BLaER1 (cell line): ENCODE results near the gene MAP2K7.
"Not testable (repeated sequence)": the region's sequence is repeated elsewhere in the genome, so short reads cannot be mapped to it uniquely, and the experiment has no call there.

ENCODE experiments used
- H3K27ac ChIP-seq: shearing (Covaris generic); formaldehyde crosslinking; 2 replicates; pipeline ENCODE4 v1.8.1; 2022
- H3K27me3 ChIP-seq: shearing (Covaris generic); formaldehyde crosslinking; 2 replicates; pipeline ENCODE4 v1.8.1; 2022
- H3K36me3 ChIP-seq: shearing (Covaris generic); formaldehyde crosslinking; 2 replicates; pipeline ENCODE4 v1.8.1; 2022
- H3K4me1 ChIP-seq: shearing (Covaris generic); formaldehyde crosslinking; 2 replicates; pipeline ENCODE4 v1.8.1; 2022
- H3K4me2 ChIP-seq: shearing (Covaris generic); formaldehyde crosslinking; 2 replicates; pipeline ENCODE4 v1.8.1; 2022
- H3K4me3 ChIP-seq: shearing (Covaris generic); formaldehyde crosslinking; 2 replicates; pipeline ENCODE4 v1.8.1; 2022
- H3K9ac ChIP-seq: shearing (Covaris generic); formaldehyde crosslinking; 2 replicates; pipeline ENCODE4 v1.8.1; 2022
- H3K9me3 ChIP-seq: shearing (Covaris generic); formaldehyde crosslinking; 2 replicates; pipeline ENCODE4 v1.8.1; 2022
- H4K20me1 ChIP-seq: shearing (Covaris generic); formaldehyde crosslinking; 2 replicates; pipeline ENCODE4 v1.8.1; 2022
- Cebpa-rat ChIP-seq: shearing (Covaris generic); IDR thresholded peaks from 2 replicates; pipeline ENCODE4 v1.8.1; 2022

Gene MAP2K7

GRCh38 chr19:7924241-7924640 lies 20.6 kb downstream of the MAP2K7 start:
- H3K4me3 ChIP-seq, result no peak overlapping the region
- no peak for TF ChIP-seq Cebpa-rat
- H3K9ac ChIP-seq, result no peak overlapping the region
- H3K4me1 ChIP-seq, result peaks cover 51% of the 10 kb centered on the region
- H3K27ac ChIP-seq, result no peak overlapping the region
- peaks cover 7% of the 10 kb centered on the region for H3K27me3 ChIP-seq
- H3K4me2 ChIP-seq, result peak overlapping the region; percentile 97
- peaks cover 28% of the 10 kb centered on the region for H3K36me3 ChIP-seq
- H4K20me1 ChIP-seq, result peaks cover 75% of the 10 kb centered on the region
- no peaks in the 10 kb centered on the region for H3K9me3 ChIP-seq

- H3K9ac ChIP-seq, result peak overlapping the region; percentile 71; the same call in 1 of the 2 replicates
Observed at GRCh38 chr19:7924651-7925170, 21.0 kb downstream of the MAP2K7 start.

GRCh38 chr19:7925171-7925851 lies 21.6 kb downstream of the MAP2K7 start:
- Histone ChIP-seq H3K9ac (peak overlapping the region; percentile 71), H3K27me3 (no peaks in the 10 kb centered on the region), H3K9me3 (no peaks in the 10 kb centered on the region), H3K27ac (peak overlapping the region; percentile 63; the same call in 1 of the 2 replicates), H3K4me2 (peak overlapping the region; percentile 97), H3K36me3 (peaks cover 31% of the 10 kb centered on the region), H3K4me1 (peaks cover 53% of the 10 kb centered on the region), H4K20me1 (peaks cover 78% of the 10 kb centered on the region), H3K4me3 (peak overlapping the region; percentile 70)
- no peak for TF ChIP-seq Cebpa-rat

More at GRCh38 chr19:7924651-7925170, 21.0 kb downstream of the MAP2K7 start:
- H3K27ac ChIP-seq, result no peak overlapping the region
- peaks cover 28% of the 10 kb centered on the region for H3K36me3 ChIP-seq
- H3K4me2 ChIP-seq, result peak overlapping the region; percentile 97
- peaks cover 51% of the 10 kb centered on the region for H3K4me1 ChIP-seq
- TF ChIP-seq Cebpa-rat, result no peak
- H4K20me1 ChIP-seq, result peaks cover 75% of the 10 kb centered on the region
- no peaks in the 10 kb centered on the region for H3K9me3 ChIP-seq
- H3K4me3 ChIP-seq, result peak overlapping the region; percentile 70
- peaks cover 3% of the 10 kb centered on the region for H3K27me3 ChIP-seq

GRCh38 chr19:7926021-7926726 lies 22.5 kb downstream of the MAP2K7 start, which contains the start of gene CTXN1:
CTXN1 (minus strand) TSS chr19:7926135; CDS start chr19:7925538, 597 bp downstream.
- H3K27ac ChIP-seq, result peak within 1 kb of the TSS; percentile 63; the same call in 1 of the 2 replicates

GRCh38 chr19:7926727-7927604 lies 23.3 kb downstream of the MAP2K7 start:
- Histone ChIP-seq H3K9ac (no peak overlapping the region), H3K4me2 (peak overlapping the region; percentile 88; the same call in 1 of the 2 replicates), H3K9me3 (no peaks in the 10 kb centered on the region), H3K4me1 (peaks cover 58% of the 10 kb centered on the region), H3K4me3 (no peak overlapping the region), H4K20me1 (peaks cover 82% of the 10 kb centered on the region), H3K27me3 (no peaks in the 10 kb centered on the region), H3K27ac (no peak overlapping the region), H3K36me3 (peaks cover 43% of the 10 kb centered on the region)
- TF ChIP-seq Cebpa-rat, result no peak

More at GRCh38 chr19:7926021-7926726, 22.5 kb downstream of the MAP2K7 start, which contains the start of gene CTXN1:
- Histone ChIP-seq H3K4me2 (peak within 1 kb of the TSS; percentile 97), H3K9me3 (no peaks in the 10 kb centered on the region), H3K36me3 (peaks cover 40% of the 10 kb centered on the region), H3K4me1 (peaks cover 59% of the 10 kb centered on the region), H4K20me1 (peaks cover 82% of the 10 kb centered on the region), H3K27me3 (no peaks in the 10 kb centered on the region), H3K9ac (peak within 1 kb of the TSS; percentile 71), H3K4me3 (peak within 1 kb of the TSS; percentile 70)
- TF ChIP-seq Cebpa-rat, result no peak

GRCh38 chr19:7927605-7928333 lies 24.1 kb downstream of the MAP2K7 start:
- H3K4me1 ChIP-seq, result peaks cover 57% of the 10 kb centered on the region
- H3K27ac ChIP-seq, result no peak overlapping the region
- no peaks in the 10 kb centered on the region for H3K27me3 ChIP-seq
- peaks cover 81% of the 10 kb centered on the region for H4K20me1 ChIP-seq
- H3K9me3 ChIP-seq, result no peaks in the 10 kb centered on the region
- H3K4me3 ChIP-seq, result no peak overlapping the region
- H3K9ac ChIP-seq, result no peak overlapping the region
- H3K36me3 ChIP-seq, result peaks cover 43% of the 10 kb centered on the region
- TF ChIP-seq Cebpa-rat, result no peak
- no peak overlapping the region for H3K4me2 ChIP-seq

- Histone ChIP-seq H3K4me1 (peaks cover 54% of the 10 kb centered on the region), H3K9ac (no peak overlapping the region), H3K36me3 (peaks cover 43% of the 10 kb centered on the region), H3K4me2 (no peak overlapping the region), H3K27ac (no peak overlapping the region), H3K27me3 (no peaks in the 10 kb centered on the region), H4K20me1 (peaks cover 79% of the 10 kb centered on the region), H3K4me3 (no peak overlapping the region), H3K9me3 (no peaks in the 10 kb centered on the region)
- no peak for TF ChIP-seq Cebpa-rat
Observed at GRCh38 chr19:7928334-7928706, 24.6 kb downstream of the MAP2K7 start.

- Histone ChIP-seq H3K4me1 (peaks cover 47% of the 10 kb centered on the region), H3K4me2 (peak overlapping the region; percentile 49), H4K20me1 (peaks cover 77% of the 10 kb centered on the region), H3K9me3 (no peaks in the 10 kb centered on the region), H3K27me3 (no peaks in the 10 kb centered on the region), H3K36me3 (peaks cover 49% of the 10 kb centered on the region), H3K9ac (no peak overlapping the region), H3K27ac (no peak overlapping the region), H3K4me3 (no peak overlapping the region)
- no peak for TF ChIP-seq Cebpa-rat
Observed at GRCh38 chr19:7928741-7929701, 25.3 kb downstream of the MAP2K7 start.

- Histone ChIP-seq H3K36me3 (peaks cover 59% of the 10 kb centered on the region), H3K4me1 (peaks cover 36% of the 10 kb centered on the region), H4K20me1 (peaks cover 79% of the 10 kb centered on the region), H3K4me2 (peak overlapping the region; percentile 49)
- not testable (repeated sequence) for H3K27ac ChIP-seq, H3K27me3 ChIP-seq, H3K9ac ChIP-seq, H3K9me3 ChIP-seq, H3K4me3 ChIP-seq
Observed at GRCh38 chr19:7930030-7930429, 26.4 kb downstream of the MAP2K7 start.
